CD4-positive, alpha-beta T cell (primary cell): ENCODE results near the gene PCDHA12. TPM values are rescaled to one million over a fixed set of nuclear protein-coding genes. Genes with fewer than 3 reads are reported as not detected.

Experiments used
- ATAC-seq: fragments of 200-7000 bp; cut with Tn5 transposase; one replicate; pipeline ENCODE4 v1.10.0; 2022; ENCODE audit warnings: mild to moderate bottlenecking; ENCODE audit not compliant: poor library complexity
- CTCF ChIA-PET: fragments of 350-600 bp; sonication (Branson Sonifier 250); formaldehyde crosslinking; loops from one replicate; lab custom pipeline; 2021; ENCODE audit warnings: antibody characterized with exemption, inconsistent platforms; lab: Charles Lee
- POLR2A ChIA-PET: fragments of 350-600 bp; sonication (Branson Sonifier 250); formaldehyde crosslinking; loops from one replicate; lab custom pipeline; 2021; ENCODE audit warnings: antibody characterized with exemption, inconsistent platforms; lab: Charles Lee
- DNase-seq, 14 experiments: peaks; one replicate each; pipeline ENCODE4 v3.0.0-alpha.2; 2013 to 2020; ENCODE audit warnings: mixed read lengths in 2 of 14
- H3K27ac ChIP-seq, 2 donors: one replicate each; pipeline versions ENCODE4 v1.5.1 to v1.7.0; 2013; ENCODE audit warnings: low read length in 2 of 2, low read depth in 1 of 2, mild to moderate bottlenecking in 1 of 2
- H3K27me3 ChIP-seq, 2 experiments: 1 replicate in 1 of 2; 2 replicates in 1 of 2; pipeline versions ENCODE4 v1.6.1 to v1.7.0; 2013; ENCODE audit warnings: low read length in 2 of 2, control low read depth in 1 of 2, mild to moderate bottlenecking in 1 of 2, moderate library complexity in 1 of 2; ENCODE audit not compliant: insufficient read depth in 2 of 2, control insufficient read depth in 1 of 2
- H3K36me3 ChIP-seq: one replicate; pipeline ENCODE4 v1.6.1; 2013; ENCODE audit warnings: low read length, control low read depth; ENCODE audit not compliant: insufficient read depth
- H3K4me1 ChIP-seq: one replicate; pipeline ENCODE4 v1.6.1; 2013; ENCODE audit warnings: low read length, control low read depth; ENCODE audit not compliant: insufficient read depth
- H3K4me3 ChIP-seq: one replicate; pipeline ENCODE4 v1.5.1; 2013; ENCODE audit warnings: mild to moderate bottlenecking, low read length, moderate library complexity
- H3K9me3 ChIP-seq, 2 experiments: 1 replicate in 1 of 2; 2 replicates in 1 of 2; pipeline versions ENCODE4 v1.6.1 to v1.7.0; 2013; ENCODE audit warnings: low read length in 2 of 2, mild to moderate bottlenecking in 2 of 2, control low read depth in 1 of 2, moderate library complexity in 1 of 2; ENCODE audit not compliant: control insufficient read depth in 1 of 2, insufficient read depth in 1 of 2
- H3K27ac Mint-ChIP-seq: one replicate; pipeline ENCODE4 v1.8.0; 2020; ENCODE audit warnings: mixed read lengths
- H3K27me3 Mint-ChIP-seq: one replicate; pipeline ENCODE4 v1.8.0; 2021; ENCODE audit warnings: mixed read lengths
- H3K36me3 Mint-ChIP-seq: one replicate; pipeline ENCODE4 v1.8.0; 2021; ENCODE audit warnings: low read depth, mixed read lengths
- H3K4me1 Mint-ChIP-seq: one replicate; pipeline ENCODE4 v1.8.0; 2021; ENCODE audit warnings: low read depth, mixed read lengths
- H3K4me3 Mint-ChIP-seq: one replicate; pipeline ENCODE4 v1.8.0; 2020; ENCODE audit warnings: mild to moderate bottlenecking, mixed read lengths
- H3K9me3 Mint-ChIP-seq: one replicate; pipeline ENCODE4 v1.8.0; 2020; ENCODE audit warnings: mixed read lengths
- intact Hi-C, 2 experiments: fragments of 100-400 bp; cut with DNase I in 1 of 2; cut with micrococcal nuclease in 1 of 2; formaldehyde crosslinking; loops; one replicate each; pipeline versions ENCODE4 v1.15.1 to v1.9.0; 2023 to 2025; cut with DNase I, micrococcal nuclease
- total RNA-seq, 174 experiments: library from RNA in 2 of 174; stranded (reverse) in 2 of 174; gene quantifications; one replicate each; pipeline ENCODE4 v1.2.3 and lab custom pipeline; 2021 to 2026
- TF ChIP-seq, protein P1 (sequence below): fragments of 200-600 bp; IDR thresholded peaks from one replicate; pipeline ENCODE4 v1.8.0; 2022; ENCODE audit warnings: antibody characterized with exemption, mild to moderate bottlenecking

PCDHA12 gene
- total RNA-seq, 2 experiments from 2014 or later, result not detected

DNA sequence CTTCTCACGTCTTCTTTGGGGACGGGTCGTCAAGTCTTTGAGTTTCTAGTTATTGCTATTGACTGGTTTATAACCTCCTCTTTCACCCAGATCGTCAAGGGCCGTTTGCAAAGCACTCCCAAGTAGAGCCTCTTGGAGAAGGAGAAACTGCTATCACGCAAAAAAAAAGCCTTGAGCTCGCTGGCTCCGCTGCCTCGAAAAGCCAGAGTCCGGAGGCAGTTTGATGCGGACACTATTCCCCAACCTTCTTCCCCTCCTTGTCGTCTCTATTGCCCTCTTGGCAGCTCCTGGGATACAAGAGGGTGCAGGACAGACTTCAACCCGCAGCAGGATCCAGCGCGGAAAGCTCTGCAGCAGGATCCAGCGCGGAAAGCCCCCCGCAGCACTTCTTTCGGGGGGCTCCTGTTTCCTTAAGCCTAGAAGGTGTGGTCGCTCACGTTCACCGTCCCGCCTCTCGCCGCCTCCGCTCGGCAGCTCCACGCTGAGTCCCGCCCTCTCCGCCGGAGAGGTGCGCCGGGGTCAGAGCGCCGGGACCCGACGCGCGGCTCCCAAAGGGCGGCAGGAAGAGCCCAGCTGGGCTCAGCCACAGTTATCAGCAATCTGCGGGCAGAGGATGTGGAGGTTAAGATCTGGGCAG is 50.8 kb downstream of the PCDHA12 start, which contains the start of gene PCDHAC1:
Gene PCDHAC1 (plus strand): TSS at position 494 of the 637 bp plus-strand sequence. CDS start 594 bp downstream, outside the sequence.
- intact Hi-C loops, result no loop called here
- Mint-ChIP-seq H3K36me3 (no peaks in the 10 kb centered on the region), H3K27ac (no peak within 1 kb of the TSS), H3K9me3 (no peaks in the 10 kb centered on the region), H3K27me3 (peaks cover 79% of the 10 kb centered on the region), H3K4me3 (peak within 1 kb of the TSS; percentile 62), H3K4me1 (peaks cover 10% of the 10 kb centered on the region)
- no peak for ATAC-seq
- H3K27me3 ChIP-seq, result peaks cover 35 to 45% of the 10 kb centered on the region in 2 experiments
- no peak within 1 kb of the TSS for H3K27ac ChIP-seq
- no peaks in the 10 kb centered on the region for H3K36me3 ChIP-seq
- H3K4me3 ChIP-seq, result peak within 1 kb of the TSS; percentile 41
- ChIA-PET CTCF (no interaction called here), POLR2A (no interaction called here)
- TF ChIP-seq, protein P1, sequence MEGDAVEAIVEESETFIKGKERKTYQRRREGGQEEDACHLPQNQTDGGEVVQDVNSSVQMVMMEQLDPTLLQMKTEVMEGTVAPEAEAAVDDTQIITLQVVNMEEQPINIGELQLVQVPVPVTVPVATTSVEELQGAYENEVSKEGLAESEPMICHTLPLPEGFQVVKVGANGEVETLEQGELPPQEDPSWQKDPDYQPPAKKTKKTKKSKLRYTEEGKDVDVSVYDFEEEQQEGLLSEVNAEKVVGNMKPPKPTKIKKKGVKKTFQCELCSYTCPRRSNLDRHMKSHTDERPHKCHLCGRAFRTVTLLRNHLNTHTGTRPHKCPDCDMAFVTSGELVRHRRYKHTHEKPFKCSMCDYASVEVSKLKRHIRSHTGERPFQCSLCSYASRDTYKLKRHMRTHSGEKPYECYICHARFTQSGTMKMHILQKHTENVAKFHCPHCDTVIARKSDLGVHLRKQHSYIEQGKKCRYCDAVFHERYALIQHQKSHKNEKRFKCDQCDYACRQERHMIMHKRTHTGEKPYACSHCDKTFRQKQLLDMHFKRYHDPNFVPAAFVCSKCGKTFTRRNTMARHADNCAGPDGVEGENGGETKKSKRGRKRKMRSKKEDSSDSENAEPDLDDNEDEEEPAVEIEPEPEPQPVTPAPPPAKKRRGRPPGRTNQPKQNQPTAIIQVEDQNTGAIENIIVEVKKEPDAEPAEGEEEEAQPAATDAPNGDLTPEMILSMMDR, result no peak
- H3K9me3 ChIP-seq, result peaks cover 0 to 27% of the 10 kb centered on the region in 2 experiments
- no peak for DNase-seq
- peaks cover 20% of the 10 kb centered on the region for H3K4me1 ChIP-seq

- peaks cover 81% of the 10 kb centered on the region for H3K27me3 Mint-ChIP-seq
- TF ChIP-seq, protein P1, result no peak
- H3K9me3 Mint-ChIP-seq, result no peaks in the 10 kb centered on the region
- Histone ChIP-seq H3K36me3 (no peaks in the 10 kb centered on the region), H3K27me3 (peaks cover 35 to 45% of the 10 kb centered on the region in 2 experiments), H3K27ac (no peak overlapping the region), H3K9me3 (peaks cover 0 to 27% of the 10 kb centered on the region in 2 experiments), H3K4me1 (peaks cover 20% of the 10 kb centered on the region), H3K4me3 (peak overlapping the region; percentile 41)
- intact Hi-C loops, result no loop called here
- peaks cover 10% of the 10 kb centered on the region for H3K4me1 Mint-ChIP-seq
- H3K4me3 Mint-ChIP-seq, result peak overlapping the region; percentile 62
- ChIA-PET CTCF (no interaction called here), POLR2A (no interaction called here)
- DNase-seq, result peak in 4 of 14 experiments; percentile 2 to 45 (median 28)
- no peak for ATAC-seq
- no peak overlapping the region for H3K27ac Mint-ChIP-seq
- no peaks in the 10 kb centered on the region for H3K36me3 Mint-ChIP-seq
Observed at GRCh38 chr5:140926443-140927227, 51.5 kb downstream of the PCDHA12 start.

- Mint-ChIP-seq H3K27me3 (peaks cover 77% of the 10 kb centered on the region), H3K4me3 (peak overlapping the region; percentile 62), H3K4me1 (peaks cover 10% of the 10 kb centered on the region), H3K27ac (no peak overlapping the region), H3K36me3 (no peaks in the 10 kb centered on the region), H3K9me3 (no peaks in the 10 kb centered on the region)
- H3K4me1 ChIP-seq, result peaks cover 20% of the 10 kb centered on the region
- no peak for ATAC-seq
- ChIA-PET CTCF (no interaction called here), POLR2A (no interaction called here)
- H3K36me3 ChIP-seq, result no peaks in the 10 kb centered on the region
- intact Hi-C loops, result no loop called here
- H3K27me3 ChIP-seq, result peaks cover 35 to 45% of the 10 kb centered on the region in 2 experiments
- TF ChIP-seq, protein P1, result no peak
- peak overlapping the region; percentile 41 for H3K4me3 ChIP-seq
- peaks cover 0 to 27% of the 10 kb centered on the region in 2 experiments for H3K9me3 ChIP-seq
- no peak for DNase-seq
- H3K27ac ChIP-seq, result no peak overlapping the region
Observed at GRCh38 chr5:140927228-140927573, 52.1 kb downstream of the PCDHA12 start.

Other genes starting within 250 kb of the PCDHA12 start
- gene CD14, start 242.1 kb upstream of the PCDHA12 start, total RNA-seq, result 1 to 10 TPM; 1.7 to 2.1 TPM
- gene TMCO6, start 235.9 kb upstream of the PCDHA12 start, total RNA-seq, result 10 to 100 TPM; 20.9 to 21.1 TPM
- 10 to 100 TPM; 45.5 to 52.4 TPM for gene NDUFA2, start 227.7 kb upstream of the PCDHA12 start, total RNA-seq
- 100 to 1,000 TPM; 194 to 207 TPM for gene IK, start 227.5 kb upstream of the PCDHA12 start, total RNA-seq
- 10 to 100 TPM; 40.1 to 42.9 TPM for gene WDR55, start 210.4 kb upstream of the PCDHA12 start, total RNA-seq
- 1 to 10 TPM; 1.9 to 2.1 TPM for gene DND1, start 201.7 kb upstream of the PCDHA12 start, total RNA-seq
- 10 to 100 TPM; 53.5 to 54.1 TPM for gene HARS1, start 183.9 kb upstream of the PCDHA12 start, total RNA-seq
- 10 to 100 TPM; 38.1 to 38.3 TPM for gene HARS2, start 183.9 kb upstream of the PCDHA12 start, total RNA-seq
- 10 to 100 TPM; 29.0 to 32.3 TPM for gene ZMAT2, start 174.9 kb upstream of the PCDHA12 start, total RNA-seq
- not detected for gene PCDHA1, start 89.2 kb upstream of the PCDHA12 start, total RNA-seq
- not detected for gene PCDHA2, start 80.5 kb upstream of the PCDHA12 start, total RNA-seq
- gene PCDHA3, start 74.3 kb upstream of the PCDHA12 start, total RNA-seq, result not detected
- not detected for gene PCDHA4, start 68.2 kb upstream of the PCDHA12 start, total RNA-seq
- gene PCDHA5, start 53.7 kb upstream of the PCDHA12 start, total RNA-seq, result not detected
- not detected for gene PCDHA6, start 47.3 kb upstream of the PCDHA12 start, total RNA-seq
- not detected for gene PCDHA7, start 41.0 kb upstream of the PCDHA12 start, total RNA-seq
- gene PCDHA8, start 34.1 kb upstream of the PCDHA12 start, total RNA-seq, result not detected
- not detected for gene PCDHA9, start 26.9 kb upstream of the PCDHA12 start, total RNA-seq
- gene PCDHA10, start 19.4 kb upstream of the PCDHA12 start, total RNA-seq, result not detected
- gene PCDHA11, start 6.4 kb upstream of the PCDHA12 start, total RNA-seq, result not detected
- not detected for gene PCDHA13, start 6.8 kb downstream of the PCDHA12 start, total RNA-seq
- not detected for gene PCDHAC1, start 51.0 kb downstream of the PCDHA12 start, total RNA-seq
- not detected for gene PCDHAC2, start 91.2 kb downstream of the PCDHA12 start, total RNA-seq
- gene PCDHB1, start 176.1 kb downstream of the PCDHA12 start, total RNA-seq, result not detected
- gene PCDHB2, start 219.3 kb downstream of the PCDHA12 start, total RNA-seq, result not detected
- not detected for gene PCDHB3, start 225.2 kb downstream of the PCDHA12 start, total RNA-seq
- not detected for gene PCDHB4, start 246.5 kb downstream of the PCDHA12 start, total RNA-seq